ENCODE data around the gene LAMB4.

LAMB4 gene

DNA sequence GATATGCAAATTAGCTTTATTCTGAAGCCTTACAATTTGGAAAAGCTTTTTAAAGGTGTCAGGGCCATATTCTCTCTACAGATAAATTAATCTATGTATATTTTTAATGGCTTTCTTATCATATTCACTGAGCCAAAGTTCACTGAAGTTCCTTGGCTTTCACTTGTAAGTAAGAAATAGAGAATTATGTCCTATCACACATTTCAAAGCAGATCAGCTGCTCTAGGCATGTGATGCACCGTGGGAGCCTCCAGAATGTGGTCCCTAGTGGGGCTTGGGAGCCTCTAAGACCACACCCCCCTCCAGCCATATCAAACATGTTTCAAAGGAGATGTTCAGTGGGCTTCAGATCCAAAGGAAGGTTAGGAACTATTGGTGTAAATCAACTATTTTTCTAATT, 51.5 kb downstream of the LAMB4 start:
- no peak for DNase-seq (ENCODE audit: low read depth, low spot score)

- no peak for DNase-seq (ENCODE audit: low read depth, low spot score)
Observed at GRCh38 chr7:108078211-108078673, 51.9 kb downstream of the LAMB4 start.

DNA sequence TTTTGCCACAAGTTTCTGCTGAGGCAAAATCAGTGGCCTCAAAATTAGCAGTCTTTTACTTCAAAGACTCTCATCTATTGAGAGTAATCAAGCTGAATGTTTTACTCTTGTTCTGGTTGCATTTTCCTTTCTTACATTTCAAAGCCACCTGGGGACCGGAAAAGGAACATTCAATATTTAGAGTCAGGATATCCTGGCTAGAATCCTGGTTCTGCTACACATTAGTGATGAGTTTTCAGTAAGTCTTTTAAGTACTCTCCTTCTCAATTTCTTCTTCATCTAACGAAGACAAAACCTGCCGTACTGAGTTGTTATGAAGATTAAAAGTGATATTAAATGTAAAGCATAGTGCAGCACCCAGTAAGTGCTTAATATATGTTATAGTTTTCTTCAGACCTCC, 52.5 kb downstream of the LAMB4 start:
- DNase-seq (ENCODE audit: low read depth, low spot score), result no peak

- no peak for DNase-seq (ENCODE audit: low read depth, low spot score)
Observed at GRCh38 chr7:108076156-108076555, 54.0 kb downstream of the LAMB4 start.

GRCh38 chr7:108073305-108074070, 56.7 kb downstream of the LAMB4 start:
- DNase-seq (ENCODE audit: low read depth, low spot score), result no peak

DNA sequence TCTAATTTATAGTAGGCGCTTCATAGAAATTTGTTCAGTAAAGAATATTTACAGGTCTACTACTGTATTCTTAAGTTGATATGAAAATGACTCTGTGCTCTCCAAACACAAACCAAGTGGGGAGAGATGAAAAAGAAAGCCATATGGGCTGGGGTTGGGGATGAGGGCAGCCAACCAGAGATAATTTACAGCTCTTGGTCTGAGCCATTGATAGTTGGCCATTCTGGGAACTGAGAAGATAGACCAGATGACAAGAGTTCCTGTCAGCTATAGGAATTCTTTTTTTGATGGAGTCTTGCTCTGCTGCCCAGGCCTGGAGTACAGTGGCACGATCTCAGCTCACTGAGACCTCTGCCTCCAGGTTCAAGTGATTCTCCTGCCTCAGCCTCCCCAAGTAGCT, 57.4 kb downstream of the LAMB4 start:
- no peak for DNase-seq (ENCODE audit: low read depth, low spot score)

DNA sequence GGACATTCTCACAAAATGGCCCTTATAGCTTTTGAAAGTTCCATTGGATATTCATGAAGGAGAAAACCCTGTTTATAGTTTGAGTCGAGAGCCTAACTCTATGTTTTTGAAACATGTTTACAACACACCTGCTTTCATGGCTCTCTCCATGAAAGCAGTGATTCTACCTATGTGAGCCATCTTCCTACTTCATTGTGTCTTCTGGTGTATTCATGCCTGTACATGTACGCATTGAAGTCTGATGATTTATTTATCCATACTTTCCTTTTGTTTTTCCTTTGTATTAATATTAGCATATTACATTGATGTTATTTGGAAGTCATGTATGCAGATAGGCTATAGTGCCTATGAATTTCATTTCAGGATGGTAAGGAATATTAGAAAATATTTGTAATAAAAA, 58.0 kb downstream of the LAMB4 start:
- no peak for DNase-seq (ENCODE audit: low read depth, low spot score)

GRCh38 chr7:108071551-108071950, 58.6 kb downstream of the LAMB4 start:
- DNase-seq (ENCODE audit: low read depth, low spot score), result no peak

DNA sequence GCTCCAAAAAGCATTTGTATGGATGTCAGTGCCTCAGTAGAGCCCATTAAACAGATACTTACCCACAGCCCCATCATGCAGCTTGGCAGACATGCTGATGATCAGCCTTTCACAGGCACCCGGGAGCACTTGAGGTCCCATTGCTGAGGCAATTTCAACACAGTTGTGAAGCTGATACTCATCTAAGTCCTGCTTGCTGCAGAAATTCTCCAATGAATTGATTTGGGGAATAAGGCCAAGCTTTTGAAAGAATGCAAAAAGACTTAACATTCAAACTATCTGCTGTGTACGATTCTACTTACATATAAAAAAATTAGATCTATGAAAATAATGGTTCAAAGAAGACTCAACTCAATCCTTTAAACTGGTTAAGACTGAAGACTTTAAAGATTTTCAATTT, 60.5 kb downstream of the LAMB4 start:
- no peak for DNase-seq (ENCODE audit: low read depth, low spot score)

DNA sequence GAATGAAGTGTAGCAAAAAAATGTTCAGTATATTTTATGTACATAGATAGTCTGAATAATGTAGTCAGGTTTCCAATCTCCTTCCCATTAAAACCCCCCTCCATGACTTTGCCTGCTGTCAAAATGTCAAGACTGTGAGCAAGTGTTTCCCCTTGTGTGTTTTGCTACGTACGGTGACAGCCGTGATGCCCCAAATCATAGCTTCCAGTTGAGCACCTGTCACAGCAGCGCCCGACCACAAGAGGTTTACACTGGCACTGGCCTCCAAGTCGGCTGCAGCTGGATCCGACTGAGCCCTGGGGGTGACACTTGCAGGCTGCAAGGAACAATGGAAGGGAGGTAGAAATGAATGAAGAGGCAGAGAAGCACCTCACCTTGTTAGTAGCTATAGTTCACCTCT, 62.3 kb downstream of the LAMB4 start:
- no peak for DNase-seq (ENCODE audit: low read depth, low spot score)

- no peak for DNase-seq (ENCODE audit: low read depth, low spot score)
Observed at GRCh38 chr7:108066486-108066885, 63.7 kb downstream of the LAMB4 start.

DNA sequence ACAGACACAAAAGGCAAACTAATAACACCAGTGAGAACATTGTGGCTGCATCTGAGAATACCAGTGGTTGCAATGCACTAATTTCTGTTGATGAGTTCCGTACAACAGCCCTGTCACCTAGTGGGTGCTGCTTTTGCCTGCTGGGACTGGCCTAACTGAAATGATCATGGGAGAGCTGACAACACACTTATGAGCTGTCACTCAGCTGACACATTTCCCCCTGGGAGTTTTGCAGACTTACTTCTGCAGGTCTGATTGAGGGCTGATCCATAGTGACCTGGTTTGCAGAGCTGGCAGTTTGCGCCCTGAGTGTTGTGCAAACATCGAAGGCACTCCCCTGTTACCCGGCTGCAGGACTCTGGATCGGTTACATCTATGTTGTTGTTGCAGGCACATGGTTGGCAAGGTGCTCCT, 66.6 kb downstream of the LAMB4 start:
- no peak for DNase-seq (ENCODE audit: low read depth, low spot score)

DNA sequence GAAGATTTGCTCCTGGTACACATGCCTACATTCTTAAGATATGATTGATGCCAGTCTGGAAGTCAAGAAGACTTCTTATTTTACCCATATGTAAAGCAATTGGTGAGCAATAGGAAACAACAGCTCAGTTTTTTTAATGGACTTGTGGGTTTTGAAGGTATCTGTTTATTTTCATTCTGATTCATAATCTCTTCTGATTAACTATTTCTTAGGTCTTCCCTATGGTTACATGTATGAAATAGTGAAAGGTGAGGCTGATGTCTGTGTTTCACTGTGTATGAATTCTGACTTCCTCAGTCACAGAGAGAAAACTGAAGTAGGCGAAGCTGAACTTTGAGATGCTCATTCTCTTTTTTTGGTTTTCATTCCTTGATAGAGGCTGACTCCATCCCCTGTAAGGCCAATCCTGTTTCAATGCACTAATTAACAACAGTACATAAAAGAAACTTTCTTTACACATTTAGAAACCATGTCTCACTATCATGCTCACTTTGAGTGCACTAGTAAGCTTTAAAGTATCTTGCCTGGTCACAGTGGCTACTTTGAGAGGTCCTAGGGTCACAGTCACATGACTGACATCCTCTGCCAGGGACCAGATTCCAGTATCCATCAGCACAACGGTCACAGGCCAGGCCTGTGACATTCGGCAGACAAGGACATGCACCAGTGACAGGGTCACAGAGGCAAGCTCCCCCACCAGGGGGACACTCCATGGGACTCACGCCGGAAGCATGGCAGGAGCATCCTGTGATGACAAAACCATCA, 67.7 kb downstream of the LAMB4 start:
- DNase-seq (ENCODE audit: low read depth, low spot score), result no peak

GRCh38 chr7:108059526-108059925, 70.6 kb downstream of the LAMB4 start:
- DNase-seq (ENCODE audit: low read depth, low spot score), result no peak

- no peak for DNase-seq (ENCODE audit: low read depth, low spot score)
Observed at GRCh38 chr7:108057951-108058481, 72.1 kb downstream of the LAMB4 start.

DNA sequence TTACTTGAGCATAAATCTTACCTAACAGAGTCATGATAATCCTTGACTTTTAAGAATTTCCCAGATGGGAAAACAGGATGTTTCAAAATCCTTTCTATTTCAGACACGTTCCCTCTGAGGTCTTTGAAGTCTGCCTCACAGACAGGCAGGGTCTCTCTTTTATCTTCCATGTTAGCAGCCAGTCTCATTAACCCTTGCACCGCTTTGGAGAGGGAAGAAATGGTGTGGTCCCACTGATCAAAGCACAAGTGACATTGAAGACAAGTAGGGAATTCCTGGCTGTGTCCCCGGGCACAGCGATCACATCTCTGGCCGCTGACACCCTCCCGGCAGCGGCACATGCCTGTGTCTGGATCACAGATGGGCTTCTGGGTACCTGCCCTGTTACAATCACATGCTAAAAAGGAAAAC, 74.5 kb downstream of the LAMB4 start:
- no peak for DNase-seq (ENCODE audit: low read depth, low spot score)

DNA sequence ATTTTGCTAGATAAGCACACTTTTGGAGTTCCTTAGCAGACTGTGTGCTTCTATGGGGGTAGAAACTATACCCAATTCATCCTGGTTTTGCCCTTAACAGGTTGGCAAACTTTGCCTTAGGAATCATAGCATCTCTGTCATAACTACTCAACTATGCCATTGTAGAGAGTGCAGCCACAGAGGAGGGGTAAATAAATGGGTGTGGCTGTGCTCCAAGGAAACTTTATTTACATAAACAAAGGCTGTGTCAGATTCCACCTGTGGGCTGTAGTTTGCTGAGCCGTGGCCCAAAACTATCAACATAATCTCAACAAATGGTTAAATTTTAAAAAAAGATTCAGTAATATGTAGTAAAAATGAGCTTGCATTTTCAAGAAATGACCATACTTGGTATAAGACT, 75.6 kb downstream of the LAMB4 start:
- no peak for DNase-seq (ENCODE audit: low read depth, low spot score)

- no peak for DNase-seq (ENCODE audit: low read depth, low spot score)
Observed at GRCh38 chr7:108053250-108053649, 76.9 kb downstream of the LAMB4 start.

GRCh38 chr7:108051454-108051853, 78.7 kb downstream of the LAMB4 start:
- DNase-seq (ENCODE audit: low read depth, low spot score), result no peak

DNA sequence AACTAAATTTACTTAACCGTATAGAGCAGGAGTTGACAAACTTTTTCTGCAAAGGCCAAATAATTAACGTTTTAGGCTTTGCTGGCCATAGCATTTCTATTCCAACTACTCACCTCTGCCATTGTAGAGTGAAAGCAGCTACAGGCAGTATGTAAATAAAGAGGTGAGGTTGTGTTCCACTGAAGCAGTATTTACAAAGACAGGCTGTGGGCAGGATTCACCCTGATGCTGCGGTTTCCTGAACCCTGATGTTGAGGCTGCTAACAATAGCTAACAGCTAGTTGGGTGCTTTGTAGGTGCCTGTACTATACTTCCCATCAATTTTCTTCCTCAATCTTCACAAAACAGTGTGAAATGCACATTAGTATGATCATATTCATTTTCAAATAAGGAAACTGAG, 80.2 kb downstream of the LAMB4 start:
- no peak for DNase-seq (ENCODE audit: low read depth, low spot score)

GRCh38 chr7:108048422-108048821, 81.7 kb downstream of the LAMB4 start:
- no peak for DNase-seq (ENCODE audit: low read depth, low spot score)

- DNase-seq (ENCODE audit: low read depth, low spot score), result no peak
Observed at GRCh38 chr7:108046952-108047506, 83.1 kb downstream of the LAMB4 start.

GRCh38 chr7:108045669-108046068, 84.5 kb downstream of the LAMB4 start:
- DNase-seq (ENCODE audit: low read depth, low spot score), result no peak
